NCI-H2107 treated with DMSO at 0.1 percent for 48 hours (cell line): Measurements from ENCODE around the gene SLC16A8.
"Not testable (repeated sequence)": the region's sequence is repeated elsewhere in the genome, so short reads cannot be mapped to it uniquely, and the experiment has no call there.

ENCODE experiments used
- DNase-seq: peaks from one replicate; lab custom pipeline; 2025; ENCODE audit not compliant: unreplicated experiment; lab: John Stamatoyannopoulos, UW

The SLC16A8 gene

DNA sequence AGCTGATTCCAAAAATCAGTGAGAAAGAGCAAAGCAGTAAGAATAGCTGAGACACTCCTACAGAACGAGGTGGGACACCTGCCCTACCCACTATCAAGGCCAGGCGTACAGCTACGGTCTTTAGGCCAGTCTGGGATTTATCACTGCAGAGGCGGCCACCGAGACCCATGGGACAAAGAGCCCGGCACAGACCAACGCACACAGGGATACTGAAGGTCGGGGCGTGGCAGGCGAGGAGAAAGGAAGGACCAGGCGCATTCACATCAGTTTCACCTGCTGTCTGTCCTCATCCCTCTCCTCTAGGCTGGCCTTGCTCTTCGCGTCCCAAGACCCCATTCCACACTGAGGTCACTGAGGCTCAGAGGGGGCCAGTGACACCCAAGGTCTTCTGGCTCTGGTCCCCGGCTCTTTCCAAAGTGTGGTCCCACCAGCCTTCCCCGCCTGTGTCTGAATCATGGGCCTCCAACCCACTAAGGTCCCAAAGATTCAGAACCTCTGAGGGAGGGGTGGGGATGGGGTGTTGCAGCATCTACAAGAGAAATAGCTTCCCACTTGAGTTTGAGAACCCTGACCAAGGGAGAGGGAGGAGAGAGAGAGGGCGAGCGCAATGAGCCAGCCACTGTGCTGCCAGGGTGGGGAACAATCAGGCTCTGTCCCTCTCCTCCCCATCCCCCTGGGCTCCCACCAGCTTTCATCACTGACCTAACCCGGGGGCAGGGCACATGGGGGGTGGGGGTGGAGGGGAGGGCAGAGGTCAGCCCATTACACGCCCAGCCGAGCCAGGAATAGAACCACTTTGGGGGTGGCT is 34.0 kb downstream of the SLC16A8 start:
- no peak for DNase-seq

GRCh38 chr22:38046070-38046748 is 37.8 kb downstream of the SLC16A8 start:
- DNase-seq = no peak

GRCh38 chr22:38043151-38044039 is 40.6 kb downstream of the SLC16A8 start:
- DNase-seq = no peak

GRCh38 chr22:38042488-38042790 is 41.5 kb downstream of the SLC16A8 start:
- DNase-seq = no peak

GRCh38 chr22:38041760-38042487 is 42.1 kb downstream of the SLC16A8 start:
- no peak for DNase-seq

- DNase-seq = no peak
Observed at GRCh38 chr22:38040953-38041759, 42.8 kb downstream of the SLC16A8 start.

- DNase-seq = no peak
Observed at GRCh38 chr22:38038890-38039812, 44.8 kb downstream of the SLC16A8 start.

- DNase-seq = no peak
Observed at GRCh38 chr22:38038426-38038825, 45.6 kb downstream of the SLC16A8 start.

DNA sequence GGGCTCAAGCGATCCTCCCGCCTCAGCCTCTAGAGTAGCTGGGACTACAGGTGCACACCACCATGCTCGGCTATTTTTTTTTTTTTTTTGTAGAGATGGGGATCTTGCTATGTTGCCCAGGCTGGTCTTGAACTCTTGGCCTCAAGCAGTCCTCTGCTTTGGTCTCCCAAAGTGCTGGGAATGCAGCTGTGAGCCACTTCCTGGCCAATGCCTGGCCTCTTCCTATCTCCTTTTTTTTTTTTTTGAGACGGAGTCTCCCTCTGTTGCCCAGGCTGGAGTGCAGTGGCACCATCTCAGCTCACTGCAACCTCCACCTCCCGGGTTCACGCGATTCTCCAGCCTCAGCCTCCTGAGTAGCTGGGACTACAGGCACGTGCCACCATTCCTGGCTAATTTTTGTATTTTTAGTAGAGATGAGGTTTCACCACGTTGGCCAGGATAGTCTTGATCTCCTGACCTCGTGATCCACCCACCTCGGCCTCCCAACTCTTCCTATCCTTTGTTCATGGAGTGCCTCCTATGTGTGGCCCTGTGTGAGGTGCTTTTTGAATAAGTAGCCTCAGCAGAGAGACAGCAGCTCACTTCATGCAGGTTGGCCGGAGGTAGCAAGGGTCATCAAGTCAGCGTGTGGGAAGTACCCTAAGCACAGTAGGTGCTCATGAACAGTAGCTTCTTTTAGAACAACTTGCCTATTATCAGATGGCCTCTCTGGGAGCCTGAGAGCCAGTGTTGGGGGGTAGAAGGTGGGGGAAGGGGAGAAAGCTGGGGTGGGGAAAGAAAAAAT is 46.4 kb downstream of the SLC16A8 start:
- DNase-seq = not testable (repeated sequence)

DNA sequence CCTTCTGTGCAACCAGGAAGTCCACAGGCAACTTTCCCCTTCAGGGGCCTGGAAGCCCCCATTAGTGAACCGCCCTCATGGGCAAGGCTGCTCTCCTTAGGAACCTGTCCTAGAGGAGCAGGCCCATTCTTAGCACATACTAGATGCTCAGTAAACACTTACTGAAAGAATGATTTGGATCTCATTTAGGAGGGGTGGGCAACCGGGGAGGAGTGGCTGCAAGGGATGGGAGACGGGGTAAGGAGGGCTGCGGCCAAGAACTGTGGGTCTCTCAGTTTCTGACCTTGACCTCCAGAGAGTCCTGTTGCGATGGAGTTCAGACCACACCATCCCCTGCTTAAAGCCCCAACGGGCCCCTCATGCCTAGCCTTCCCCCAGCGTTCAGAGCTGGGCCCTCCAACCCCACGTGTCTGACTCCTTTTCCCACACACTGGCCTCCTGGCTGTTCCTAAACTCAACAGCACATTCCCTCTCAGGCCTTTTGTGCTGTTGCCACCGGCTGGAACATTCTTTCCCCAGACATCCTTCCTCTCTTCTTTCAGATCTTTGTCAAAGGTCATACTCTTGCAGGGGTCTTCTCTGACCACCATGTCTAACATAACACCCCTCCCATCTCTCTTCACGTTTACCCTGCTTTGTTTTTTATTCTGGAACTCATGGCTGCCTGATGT is 47.5 kb downstream of the SLC16A8 start:
- no peak for DNase-seq

- peak; percentile 62 for DNase-seq
Observed at GRCh38 chr22:38035530-38035885, 48.5 kb downstream of the SLC16A8 start.

DNA sequence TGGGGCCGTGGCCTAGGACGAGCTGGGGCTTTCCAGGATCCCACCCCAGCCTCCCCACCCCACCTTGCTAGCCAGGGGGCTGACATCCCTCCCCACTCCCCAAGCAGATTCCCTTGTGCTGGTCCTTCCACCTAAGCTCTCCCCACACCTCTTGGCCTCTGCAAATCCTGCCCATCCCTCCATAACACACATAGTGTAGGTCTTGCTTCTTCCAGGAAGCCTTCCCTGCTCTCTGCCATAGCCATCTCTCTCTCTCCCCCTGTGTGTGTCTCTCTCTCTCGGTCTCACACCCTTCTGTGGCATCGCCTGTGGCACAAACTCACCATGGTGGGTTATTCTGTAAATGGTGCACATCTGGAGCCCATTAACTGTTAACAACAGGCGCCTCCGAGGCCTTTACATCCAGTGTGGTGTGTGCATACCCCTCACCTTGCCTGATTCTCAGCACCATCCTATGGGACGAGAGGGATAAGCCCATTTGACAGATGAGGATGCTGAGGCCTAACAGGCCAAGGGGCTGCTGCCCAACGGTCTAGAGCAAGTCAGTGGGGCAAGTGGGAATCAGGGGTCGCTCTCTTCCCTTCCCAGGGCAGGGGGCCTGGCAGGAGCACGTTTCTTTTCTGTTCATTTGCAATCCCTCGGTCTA is 49.0 kb downstream of the SLC16A8 start:
- DNase-seq = no peak

GRCh38 chr22:38034278-38034882 is 49.6 kb downstream of the SLC16A8 start:
- DNase-seq = no peak

GRCh38 chr22:38033522-38034277 is 50.3 kb downstream of the SLC16A8 start:
- no peak for DNase-seq

GRCh38 chr22:38032681-38033521 is 51.1 kb downstream of the SLC16A8 start:
- DNase-seq = no peak
